ENCODE measurements around the gene RFC3. TPM values are rescaled to one million over a fixed set of nuclear protein-coding genes. Genes with fewer than 3 reads are reported as not detected.

Gene RFC3
- total RNA-seq, 1 experiment from 2014 or later: 64.4 TPM

- BruUV-seq (replicated peaks): no TSS peak
- POLR2A ChIA-PET (ENCODE audit: low non-redundant PET): no interaction called here
- intact Hi-C loops (cut with micrococcal nuclease; ENCODE audit: unreplicated experiment): no loop called here
- CTCF ChIA-PET: no interaction called here
- TF ChIP-seq EZH2 (IDR thresholded peaks at IDR 0.05; ENCODE audit: borderline replicate concordance, low read depth, low read length, poor library complexity, severe bottlenecking) (no peak), CTCF (conservative IDR thresholded peaks at IDR 0.05; ENCODE audit: low read depth, low read length) (no peak)
- DNase-seq (ENCODE audit: low spot score): no peak
- Histone ChIP-seq H3K4me3 (ENCODE audit: low read depth, low read length, poor library complexity, severe bottlenecking) (no peak overlapping the region), H3K4me1 (ENCODE audit: insufficient read depth, low read length, poor library complexity, severe bottlenecking) (no peaks in the 10 kb centered on the region), H3K27ac (ENCODE audit: low read depth, low read length, poor library complexity, severe bottlenecking) (no peak overlapping the region), H3K36me3 (ENCODE audit: insufficient read depth, low read length, poor library complexity, severe bottlenecking) (peaks cover 78% of the 10 kb centered on the region), H3K27me3 (replicated peaks; ENCODE audit: insufficient read depth, low read depth, low read length, poor library complexity) (no peaks in the 10 kb centered on the region), H3K9me3 (ENCODE audit: low read depth, low read length, poor library complexity, severe bottlenecking) (no peaks in the 10 kb centered on the region)
Measured at GRCh38 chr13:33827139-33827538, 9.2 kb downstream of the RFC3 start.

GRCh38 chr13:33828431-33829129 lies 10.6 kb downstream of the RFC3 start:
- Histone ChIP-seq H3K36me3 (ENCODE audit: insufficient read depth, low read length, poor library complexity, severe bottlenecking) (peaks cover 78% of the 10 kb centered on the region), H3K4me1 (ENCODE audit: insufficient read depth, low read length, poor library complexity, severe bottlenecking) (no peaks in the 10 kb centered on the region), H3K4me3 (ENCODE audit: low read depth, low read length, poor library complexity, severe bottlenecking) (no peak overlapping the region), H3K27ac (ENCODE audit: low read depth, low read length, poor library complexity, severe bottlenecking) (no peak overlapping the region), H3K9me3 (ENCODE audit: low read depth, low read length, poor library complexity, severe bottlenecking) (no peaks in the 10 kb centered on the region), H3K27me3 (replicated peaks; ENCODE audit: insufficient read depth, low read depth, low read length, poor library complexity) (no peaks in the 10 kb centered on the region)
- intact Hi-C loops (cut with micrococcal nuclease; ENCODE audit: unreplicated experiment): no loop called here
- BruUV-seq (replicated peaks): no TSS peak
- ChIA-PET POLR2A (ENCODE audit: low non-redundant PET) (no interaction called here), CTCF (no interaction called here)
- DNase-seq (ENCODE audit: low spot score): no peak
- TF ChIP-seq CTCF (conservative IDR thresholded peaks at IDR 0.05; ENCODE audit: low read depth, low read length) (no peak), EZH2 (IDR thresholded peaks at IDR 0.05; ENCODE audit: borderline replicate concordance, low read depth, low read length, poor library complexity, severe bottlenecking) (no peak)

- intact Hi-C loops (cut with micrococcal nuclease; ENCODE audit: unreplicated experiment): no loop called here
- TF ChIP-seq EZH2 (IDR thresholded peaks at IDR 0.05; ENCODE audit: borderline replicate concordance, low read depth, low read length, poor library complexity, severe bottlenecking) (no peak), CTCF (conservative IDR thresholded peaks at IDR 0.05; ENCODE audit: low read depth, low read length) (no peak)
- Histone ChIP-seq H3K27me3 (replicated peaks; ENCODE audit: insufficient read depth, low read depth, low read length, poor library complexity) (no peaks in the 10 kb centered on the region), H3K4me1 (ENCODE audit: insufficient read depth, low read length, poor library complexity, severe bottlenecking) (no peaks in the 10 kb centered on the region), H3K4me3 (ENCODE audit: low read depth, low read length, poor library complexity, severe bottlenecking) (no peak overlapping the region), H3K9me3 (ENCODE audit: low read depth, low read length, poor library complexity, severe bottlenecking) (no peaks in the 10 kb centered on the region), H3K36me3 (ENCODE audit: insufficient read depth, low read length, poor library complexity, severe bottlenecking) (peaks cover 84% of the 10 kb centered on the region), H3K27ac (ENCODE audit: low read depth, low read length, poor library complexity, severe bottlenecking) (no peak overlapping the region)
- no TSS peak for BruUV-seq (replicated peaks)
- POLR2A ChIA-PET (ENCODE audit: low non-redundant PET): no interaction called here
- DNase-seq (ENCODE audit: low spot score): no peak
- CTCF ChIA-PET: no interaction called here
Measured at GRCh38 chr13:33832872-33833271, 14.9 kb downstream of the RFC3 start.

All from A673 (cell line).